Stimulated activated CD4-positive, alpha-beta T cell treated with anti-CD3 and anti-CD28 coated beads, Interleukin-1b, Interleukin-23, amount 100 ng/mL, for 4 hours (primary cell): ENCODE data around the gene L1CAM.

Source experiments
- DNase-seq, 2 donors: peaks; one replicate each; pipeline ENCODE4 v3.0.0-alpha.2; 2020; ENCODE audit warnings: low read depth in 2 of 2

Gene L1CAM

GRCh38 chrX:153875391-153876111 lies 10.4 kb downstream of the L1CAM start:
- DNase-seq: peak; percentile 45 to 61

GRCh38 chrX:153874366-153875125 lies 11.4 kb downstream of the L1CAM start:
- no peak for DNase-seq

DNA sequence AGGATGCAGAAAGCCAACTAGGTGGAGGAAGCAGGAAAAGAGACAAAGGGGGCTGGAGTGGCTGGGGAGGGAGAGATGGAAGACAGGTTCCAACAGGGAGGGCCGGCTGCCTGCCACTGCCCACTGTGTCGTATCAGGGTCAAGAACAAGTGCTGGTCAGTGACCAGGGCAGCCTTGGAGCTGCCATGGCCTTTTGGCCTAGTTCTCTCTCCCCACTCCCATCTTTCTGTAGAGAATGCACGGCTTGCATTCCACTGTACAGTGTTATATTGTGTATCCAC lies 11.9 kb downstream of the L1CAM start:
- no peak for DNase-seq

GRCh38 chrX:153873282-153874084 lies 12.5 kb downstream of the L1CAM start:
- no peak for DNase-seq

DNA sequence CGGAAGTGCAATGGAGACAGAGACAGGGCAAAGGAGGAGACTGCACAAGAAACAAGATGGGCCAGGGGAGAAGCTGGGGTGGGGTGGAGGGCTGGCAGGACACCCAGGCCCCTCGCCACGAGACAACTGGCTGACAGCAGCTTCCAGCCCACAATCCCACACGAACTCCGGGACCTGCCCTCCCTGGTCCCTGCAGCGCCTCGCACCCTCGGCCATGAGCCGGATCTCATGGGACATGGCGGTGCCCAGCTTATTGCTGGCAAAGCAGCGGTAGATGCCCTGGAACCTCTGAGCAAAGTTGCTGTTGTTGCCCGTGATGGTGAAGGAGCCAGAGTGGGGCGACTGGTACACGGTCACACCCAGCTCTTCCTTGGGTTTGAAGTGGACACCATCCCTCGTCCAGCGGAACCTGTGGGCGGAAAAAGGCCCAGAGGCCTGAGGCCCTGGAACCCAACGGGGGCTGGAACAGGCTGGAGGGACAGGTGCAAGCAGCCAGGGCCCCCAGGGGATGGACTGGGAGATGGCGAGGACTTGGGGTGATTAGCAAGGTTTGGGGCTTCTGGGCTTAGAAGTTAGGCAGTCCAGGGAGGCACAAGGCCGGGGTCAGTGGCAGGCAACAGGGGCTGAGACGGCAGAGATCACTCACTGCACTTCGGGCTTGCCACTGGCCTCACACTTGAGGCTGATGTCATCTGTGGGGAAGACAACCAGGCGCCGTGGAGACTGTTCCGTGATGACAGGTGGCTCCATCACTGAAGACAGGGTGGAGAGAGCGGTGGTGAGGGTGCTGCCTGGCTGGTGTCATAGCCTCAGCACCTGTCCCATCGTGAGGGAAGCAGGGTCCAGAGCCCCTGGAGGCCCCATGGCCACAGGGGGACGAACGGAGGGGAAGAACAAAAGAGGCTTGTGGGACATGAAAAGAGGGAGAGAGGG lies 13.8 kb downstream of the L1CAM start:
- no peak for DNase-seq

DNA sequence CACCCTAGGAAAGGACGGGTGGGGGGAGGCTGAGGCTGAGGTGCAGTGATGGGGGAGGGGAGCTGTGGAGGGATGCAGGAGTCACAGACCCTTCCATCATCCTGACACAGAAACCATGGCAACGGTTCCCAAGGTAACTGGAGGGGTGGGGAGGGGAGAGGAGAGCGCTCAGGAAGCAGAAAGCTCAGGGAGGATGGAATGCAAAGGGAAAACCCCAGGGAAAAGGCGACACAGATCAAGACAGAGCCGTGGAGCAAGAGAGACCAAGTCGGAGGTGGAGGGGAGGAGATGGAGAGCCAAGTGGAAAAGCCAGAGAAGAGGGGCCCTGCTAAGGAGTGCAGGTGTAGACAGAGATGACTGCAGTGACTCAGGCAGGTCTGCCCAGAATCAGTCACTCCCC lies 14.5 kb downstream of the L1CAM start:
- no peak for DNase-seq

GRCh38 chrX:153870791-153871360 lies 15.1 kb downstream of the L1CAM start:
- DNase-seq: no peak

DNA sequence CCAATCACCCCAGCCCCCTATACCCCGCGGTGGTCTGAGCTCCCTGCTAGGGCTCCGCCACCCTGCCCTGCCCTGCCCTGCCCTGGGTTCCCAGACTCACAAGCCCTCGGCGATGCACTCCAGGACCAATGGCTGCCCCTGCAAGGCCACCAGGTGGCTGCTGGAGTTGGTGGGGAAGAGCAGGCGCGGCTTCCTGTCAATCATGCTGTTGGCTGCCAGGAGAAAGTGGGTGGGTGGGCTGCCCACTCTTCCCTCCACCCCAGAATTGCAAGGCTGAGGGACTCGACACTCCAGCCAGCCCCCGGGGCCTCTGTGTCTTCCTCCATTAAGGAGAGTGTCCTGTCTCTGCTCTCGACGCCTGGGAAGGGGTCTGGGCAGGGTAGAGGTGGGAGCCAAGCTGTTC lies 15.7 kb downstream of the L1CAM start:
- DNase-seq: no peak

DNA sequence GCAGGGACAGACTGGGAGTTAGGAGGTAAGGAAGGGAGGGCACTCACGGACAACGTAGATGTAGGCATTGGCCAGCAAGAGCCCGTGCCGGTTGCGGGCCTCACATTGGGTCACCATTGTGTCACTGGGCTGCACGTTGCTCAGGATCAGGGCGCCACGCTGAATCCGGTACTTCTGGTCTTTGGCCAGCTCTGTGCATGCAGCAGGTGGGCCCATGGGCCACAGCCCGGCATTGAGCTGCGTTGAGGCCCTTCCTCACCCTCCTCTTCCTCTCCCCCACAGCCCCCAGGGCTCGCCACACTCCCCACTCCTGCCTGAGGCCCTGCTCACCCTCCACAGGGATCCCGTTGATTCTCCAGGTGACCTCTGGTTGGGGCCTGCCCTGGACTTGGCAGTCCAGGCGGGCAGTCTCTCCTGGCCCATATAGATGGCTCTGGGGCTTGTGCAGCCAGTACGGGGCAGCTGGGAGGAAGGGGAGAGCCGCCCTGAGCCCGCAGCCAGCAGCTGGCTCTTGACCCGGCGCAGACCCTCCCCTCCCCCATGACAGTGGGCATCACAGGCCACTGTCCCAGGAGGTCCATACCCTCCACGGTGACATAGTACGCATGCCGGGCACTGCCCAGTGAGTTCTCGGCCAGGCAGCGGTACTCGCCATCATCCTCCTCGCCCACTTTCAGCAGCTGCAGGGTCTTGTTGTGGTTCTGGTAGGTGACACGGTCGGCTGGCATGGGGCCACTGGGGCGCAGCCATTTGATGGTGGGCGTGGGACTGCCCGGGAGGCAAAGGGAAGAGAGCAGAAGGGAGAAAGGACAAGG lies 16.3 kb downstream of the L1CAM start:
- no peak for DNase-seq

GRCh38 chrX:153868576-153869472 lies 17.1 kb downstream of the L1CAM start:
- DNase-seq: no peak

DNA sequence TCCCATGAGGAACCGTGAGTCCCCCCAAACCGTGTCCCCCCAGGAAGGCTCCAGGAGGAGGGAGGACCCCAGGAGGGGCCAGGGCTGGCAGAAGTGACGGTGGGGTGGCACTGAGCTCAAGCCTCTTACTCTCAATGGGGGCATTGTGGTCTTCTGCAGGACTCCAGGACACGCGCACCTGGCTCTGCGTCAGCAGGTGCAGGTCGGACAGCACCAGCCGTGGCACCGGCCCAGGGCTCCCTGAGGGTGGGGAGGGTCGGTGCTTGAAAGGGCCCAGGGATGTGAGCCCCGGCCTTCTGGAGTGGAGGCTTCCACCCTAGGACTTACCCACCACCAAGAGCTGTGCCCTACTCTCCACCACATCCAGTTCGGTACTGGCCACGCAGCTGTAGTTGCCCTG lies 18.3 kb downstream of the L1CAM start:
- DNase-seq: no peak

GRCh38 chrX:153867139-153867538 lies 18.8 kb downstream of the L1CAM start:
- no peak for DNase-seq

GRCh38 chrX:153866302-153867019 lies 19.5 kb downstream of the L1CAM start:
- no peak for DNase-seq

DNA sequence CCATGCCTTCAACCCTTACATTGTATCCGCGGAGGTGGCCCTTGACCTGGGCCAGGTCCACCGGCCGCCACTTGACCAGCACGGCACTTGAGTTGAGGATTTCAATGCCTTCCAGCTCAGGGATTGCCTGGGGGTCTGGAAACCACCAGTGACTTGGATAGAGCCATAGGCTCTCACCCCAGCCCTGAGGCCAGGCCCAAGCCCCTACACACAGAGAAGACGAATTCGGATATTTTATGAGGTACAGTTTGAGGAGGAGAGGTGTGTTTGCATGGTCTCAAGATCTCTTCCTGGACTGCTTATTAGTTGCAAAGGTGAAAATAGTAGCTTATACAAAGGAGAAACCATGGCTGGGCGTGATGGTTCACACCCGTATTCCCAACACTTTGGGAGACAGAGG lies 20.3 kb downstream of the L1CAM start:
- no peak for DNase-seq

DNA sequence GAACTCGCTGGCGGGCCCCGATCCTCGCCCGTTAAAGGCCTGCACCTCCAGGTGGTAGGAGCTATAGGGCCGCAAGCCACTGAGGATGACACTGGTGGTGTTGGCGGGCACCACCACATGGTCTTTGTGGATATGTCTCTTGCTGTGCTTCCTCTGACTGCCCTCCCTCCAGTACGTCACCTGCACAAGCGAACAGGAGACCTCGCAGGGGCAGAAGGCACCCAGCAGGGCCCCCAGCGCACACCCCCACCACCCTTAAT lies 20.7 kb downstream of the L1CAM start:
- DNase-seq: no peak

DNA sequence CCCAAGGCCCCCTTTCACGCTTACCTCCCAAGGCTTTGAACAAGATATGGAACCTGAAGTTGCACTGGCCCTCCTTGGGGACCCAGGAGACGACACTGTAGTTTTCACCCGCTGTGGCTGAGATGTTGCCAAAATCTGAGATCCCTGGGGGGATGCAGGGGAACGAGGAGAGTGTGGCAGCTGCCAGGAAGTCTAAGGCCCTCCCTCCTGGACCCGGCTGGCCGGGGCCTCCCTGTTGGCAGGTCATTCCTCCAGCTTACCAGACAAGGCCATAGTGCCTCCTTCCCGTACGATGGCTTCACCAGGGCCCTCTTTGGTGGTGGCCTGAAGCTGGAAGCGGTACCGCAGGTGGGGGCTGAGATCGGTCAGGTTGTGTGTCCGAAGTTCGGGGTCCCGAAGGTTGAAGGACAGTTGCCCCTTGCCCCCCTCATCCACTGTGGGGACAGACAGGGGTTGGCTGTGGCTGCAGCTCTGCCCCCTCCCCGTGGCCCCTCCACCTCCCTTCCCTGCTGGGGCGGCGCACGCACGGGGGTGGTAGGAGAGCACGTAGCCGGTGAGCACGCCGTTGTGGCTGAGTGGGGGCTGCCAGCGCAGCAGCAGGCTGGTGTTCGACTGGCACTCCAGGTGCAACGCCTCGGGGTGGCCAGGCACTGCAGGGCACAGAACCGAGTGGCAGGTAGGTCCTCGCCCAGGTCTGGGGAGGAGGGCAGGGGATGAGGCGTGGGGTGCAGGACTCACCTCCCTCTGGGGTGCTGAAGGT lies 21.2 kb downstream of the L1CAM start:
- no peak for DNase-seq

- DNase-seq: no peak
Measured at GRCh38 chrX:153864101-153864500, 21.9 kb downstream of the L1CAM start.

GRCh38 chrX:153863251-153863991 lies 22.6 kb downstream of the L1CAM start:
- DNase-seq: no peak
